GM06990 (cell line): ENCODE results near the gene RAPGEF1.

Source experiments
- DNase-seq: peaks from one replicate; pipeline ENCODE4 v3.0.0-alpha.2; 2011; ENCODE audit not compliant: insufficient read length; ENCODE audit errors: extremely low read depth
- H3K27me3 ChIP-seq: replicated peaks from 2 replicates; pipeline ENCODE4 v1.6.0; 2011; ENCODE audit warnings: low read length; ENCODE audit not compliant: control insufficient read depth, insufficient read depth
- H3K36me3 ChIP-seq: 2 replicates; pipeline ENCODE4 v1.5.1; 2011; ENCODE audit warnings: low read length; ENCODE audit not compliant: control insufficient read depth, insufficient read depth
- H3K4me3 ChIP-seq: replicated peaks from 2 replicates; pipeline ENCODE4 v1.5.1; 2011; ENCODE audit warnings: low read depth, mild to moderate bottlenecking, control low read depth, low read length
- TF ChIP-seq, protein P1 (sequence below): IDR thresholded peaks from 2 replicates; pipeline ENCODE4 v1.5.1; 2011; ENCODE audit warnings: low read length, control low read depth, mild to moderate bottlenecking, inconsistent platforms; ENCODE audit not compliant: insufficient read depth, poor library complexity, severe bottlenecking

Gene RAPGEF1

DNA sequence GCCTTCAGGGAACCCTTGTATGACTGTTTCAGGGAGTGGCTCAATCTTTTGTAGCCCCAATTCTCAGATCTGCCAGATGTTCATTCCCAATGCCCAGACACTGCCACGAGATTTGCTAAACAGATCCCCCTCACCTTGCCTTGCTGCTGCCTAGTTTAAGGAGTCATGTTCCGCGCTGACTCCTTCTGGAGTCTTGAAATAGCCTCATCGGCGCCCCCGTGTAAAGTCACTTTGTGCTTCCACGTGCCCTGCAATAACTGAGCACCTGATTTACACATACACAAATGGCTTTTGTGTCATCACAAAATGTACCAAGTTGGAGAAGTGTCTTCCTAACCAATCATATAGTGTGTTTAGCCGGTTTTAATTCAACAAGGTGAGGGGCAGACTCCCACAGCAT is 132.3 kb downstream of the RAPGEF1 start:
- no peak overlapping the region for H3K4me3 ChIP-seq
- no peaks in the 10 kb centered on the region for H3K27me3 ChIP-seq
- TF ChIP-seq, protein P1, sequence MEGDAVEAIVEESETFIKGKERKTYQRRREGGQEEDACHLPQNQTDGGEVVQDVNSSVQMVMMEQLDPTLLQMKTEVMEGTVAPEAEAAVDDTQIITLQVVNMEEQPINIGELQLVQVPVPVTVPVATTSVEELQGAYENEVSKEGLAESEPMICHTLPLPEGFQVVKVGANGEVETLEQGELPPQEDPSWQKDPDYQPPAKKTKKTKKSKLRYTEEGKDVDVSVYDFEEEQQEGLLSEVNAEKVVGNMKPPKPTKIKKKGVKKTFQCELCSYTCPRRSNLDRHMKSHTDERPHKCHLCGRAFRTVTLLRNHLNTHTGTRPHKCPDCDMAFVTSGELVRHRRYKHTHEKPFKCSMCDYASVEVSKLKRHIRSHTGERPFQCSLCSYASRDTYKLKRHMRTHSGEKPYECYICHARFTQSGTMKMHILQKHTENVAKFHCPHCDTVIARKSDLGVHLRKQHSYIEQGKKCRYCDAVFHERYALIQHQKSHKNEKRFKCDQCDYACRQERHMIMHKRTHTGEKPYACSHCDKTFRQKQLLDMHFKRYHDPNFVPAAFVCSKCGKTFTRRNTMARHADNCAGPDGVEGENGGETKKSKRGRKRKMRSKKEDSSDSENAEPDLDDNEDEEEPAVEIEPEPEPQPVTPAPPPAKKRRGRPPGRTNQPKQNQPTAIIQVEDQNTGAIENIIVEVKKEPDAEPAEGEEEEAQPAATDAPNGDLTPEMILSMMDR, result no peak
- DNase-seq, result no peak
- H3K36me3 ChIP-seq, result peaks cover 57% of the 10 kb centered on the region

DNA sequence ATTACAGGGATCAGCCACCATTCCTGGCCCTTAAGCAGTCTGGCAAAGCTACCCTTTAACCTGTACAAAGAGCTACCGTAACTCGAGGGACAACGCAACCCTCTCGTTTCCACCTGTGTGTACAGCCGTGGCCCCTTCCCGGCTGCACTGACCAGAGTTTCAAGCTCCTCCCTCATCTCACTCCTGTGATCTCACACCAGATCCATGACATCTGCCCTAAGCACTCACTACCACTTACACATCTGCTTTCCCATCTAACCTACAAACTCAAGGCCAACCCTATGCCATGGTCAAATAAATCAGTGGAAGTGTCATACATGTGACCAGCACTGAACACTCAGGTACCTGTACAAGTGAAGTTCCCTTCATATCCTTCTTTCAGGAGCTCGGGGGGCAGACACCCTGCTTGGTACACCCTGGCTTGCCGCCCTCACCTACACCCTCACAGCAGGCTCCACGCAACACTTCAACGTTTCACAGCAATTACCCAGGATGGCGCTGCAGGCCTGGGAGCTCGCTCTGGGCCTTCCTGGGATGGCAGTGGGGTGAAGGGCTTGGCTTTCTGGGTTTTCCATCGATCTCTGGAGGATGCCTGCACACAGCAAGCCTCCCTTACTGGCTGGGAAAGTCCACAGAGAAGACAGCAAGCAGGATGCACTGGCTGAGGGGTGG is 132.8 kb downstream of the RAPGEF1 start:
- no peak for DNase-seq
- Histone ChIP-seq H3K36me3 (peaks cover 63% of the 10 kb centered on the region), H3K4me3 (no peak overlapping the region)

DNA sequence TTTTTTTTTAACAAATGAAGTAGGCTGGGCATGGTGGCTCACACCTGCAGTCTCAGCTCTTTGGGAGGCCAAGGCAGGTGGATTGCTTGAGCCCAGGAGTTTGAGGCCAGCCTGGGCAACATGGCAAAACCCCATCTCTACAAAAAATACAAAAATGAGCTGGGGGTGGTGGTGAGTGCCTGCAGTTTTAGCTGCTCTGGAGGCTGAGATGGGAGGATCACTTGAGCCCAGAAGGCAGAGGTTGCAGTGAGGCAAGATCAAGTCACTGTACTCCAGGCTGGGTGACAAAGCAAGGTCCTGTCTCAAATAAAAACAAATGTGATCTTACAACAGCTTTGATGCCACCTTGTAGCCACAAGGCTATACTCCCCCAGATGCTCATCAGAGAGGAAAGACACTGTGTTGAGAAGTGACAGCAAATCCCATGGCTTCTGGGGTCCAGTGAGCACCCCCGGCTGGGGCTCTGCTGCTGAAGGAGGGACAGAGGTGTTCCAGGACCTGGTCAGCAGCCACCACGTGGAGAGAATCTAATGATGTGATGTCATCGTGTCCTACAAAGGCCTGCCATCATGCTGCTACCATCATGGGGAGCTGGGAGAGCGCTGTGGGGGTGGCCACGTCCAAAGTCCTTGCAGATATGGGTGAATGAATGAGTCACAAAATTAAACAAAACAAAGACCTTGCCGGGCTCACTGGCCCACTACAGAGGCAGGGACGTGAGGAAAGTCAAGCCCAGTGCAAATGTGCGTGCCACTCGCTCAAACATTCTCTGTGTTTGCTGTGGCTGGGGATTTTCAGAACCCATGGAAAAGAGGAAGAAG is 133.9 kb downstream of the RAPGEF1 start:
- DNase-seq, result no peak
- TF ChIP-seq, protein P1, result no peak
- Histone ChIP-seq H3K27me3 (no peaks in the 10 kb centered on the region), H3K36me3 (peaks cover 67% of the 10 kb centered on the region), H3K4me3 (no peak overlapping the region)

More for the DNA sequence above, 132.8 kb downstream of the RAPGEF1 start:
- H3K27me3 ChIP-seq, result no peaks in the 10 kb centered on the region
- TF ChIP-seq, protein P1, result no peak

DNA sequence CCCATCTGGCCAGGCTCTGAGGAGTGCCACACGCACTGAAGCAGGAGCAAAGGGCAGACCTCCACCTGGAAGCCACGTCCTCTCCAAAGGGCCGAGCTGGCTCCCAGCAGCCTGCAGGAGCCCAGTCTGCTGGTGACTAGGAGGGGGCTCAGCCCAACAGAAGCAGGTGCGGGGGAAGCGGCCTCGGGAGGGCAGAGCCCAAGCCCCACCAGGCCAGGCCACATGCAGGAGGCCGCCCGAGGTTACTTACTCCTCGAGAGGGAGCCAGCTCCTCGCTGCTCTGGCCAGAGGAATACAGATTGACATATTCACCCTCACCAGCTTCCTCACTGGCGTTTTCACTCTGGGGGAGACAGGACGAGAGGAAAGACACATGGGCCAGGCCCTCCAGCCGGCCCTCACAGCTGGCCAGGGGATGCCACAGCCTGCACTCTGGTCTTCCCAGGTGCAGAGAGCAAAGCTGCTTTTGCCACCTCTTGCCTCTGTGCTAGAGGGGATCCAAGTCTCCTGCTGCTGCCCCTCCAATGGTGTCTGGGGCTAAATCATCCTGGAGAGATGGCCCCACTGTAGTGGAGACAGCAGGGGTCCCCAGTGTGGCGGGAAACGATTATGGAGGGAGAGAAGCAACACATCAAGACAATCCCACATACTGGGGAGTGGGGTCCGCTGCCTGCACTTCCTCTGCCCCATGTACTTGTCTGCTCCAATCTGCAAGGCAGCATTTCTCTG is 136.0 kb downstream of the RAPGEF1 start:
- no peak for DNase-seq
- Histone ChIP-seq H3K4me3 (no peak overlapping the region), H3K27me3 (no peaks in the 10 kb centered on the region), H3K36me3 (peaks cover 66% of the 10 kb centered on the region)
- TF ChIP-seq, protein P1, result no peak

DNA sequence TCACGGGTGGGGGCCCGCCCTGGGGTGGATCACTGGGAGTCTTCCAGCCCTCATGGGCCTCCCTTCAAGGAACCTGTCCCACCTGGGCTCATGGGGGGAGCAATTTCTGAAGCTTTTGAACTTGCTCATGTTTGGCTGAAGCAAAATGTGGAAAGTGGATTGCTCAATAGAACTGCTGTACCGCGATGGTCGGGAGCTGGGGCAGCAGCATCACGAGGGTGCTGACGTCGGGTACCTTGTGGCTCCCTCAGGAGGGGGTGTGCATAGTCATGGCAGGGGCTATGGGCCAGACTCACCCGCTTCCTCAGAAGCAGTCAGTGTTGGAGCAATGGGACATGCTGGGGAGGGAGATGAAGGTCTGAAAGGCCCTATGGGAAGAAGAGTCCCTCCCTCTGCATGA is 136.7 kb downstream of the RAPGEF1 start:
- H3K36me3 ChIP-seq, result peaks cover 65% of the 10 kb centered on the region
- H3K4me3 ChIP-seq, result no peak overlapping the region
- no peak for DNase-seq
- TF ChIP-seq, protein P1, result no peak
- no peaks in the 10 kb centered on the region for H3K27me3 ChIP-seq
